Skin epidermis (tissue), 12 donors: Measurements from ENCODE around the gene NMB.
"Not testable (repeated sequence)": the region's sequence is repeated elsewhere in the genome, so short reads cannot be mapped to it uniquely, and the experiment has no call there.

ENCODE experiments used
- H3K27ac ChIP-seq, 21 experiments: fragments of 200-600 bp; sonication (generic) in 11 of 21; one replicate each; pipeline ENCODE4 v1.5.0; 2020; ENCODE audit warnings: mild to moderate bottlenecking in 3 of 21, inconsistent platforms in 2 of 21, moderate library complexity in 2 of 21
- H3K4me3 ChIP-seq, 7 experiments: fragments of 200-600 bp; sonication (generic) in 2 of 7; one replicate each; pipeline ENCODE4 v1.5.0; 2020; ENCODE audit warnings: inconsistent platforms in 2 of 7, mild to moderate bottlenecking in 2 of 7, moderate library complexity in 1 of 7

NMB gene, protein sequence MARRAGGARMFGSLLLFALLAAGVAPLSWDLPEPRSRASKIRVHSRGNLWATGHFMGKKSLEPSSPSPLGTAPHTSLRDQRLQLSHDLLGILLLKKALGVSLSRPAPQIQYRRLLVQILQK

GRCh38 chr15:84658080-84658787 lies at the start of gene NMB:
NMB (minus strand) TSS chr15:84658199; CDS start chr15:84658152, 47 bp downstream.
- peak within 1 kb of the TSS; percentile 46 to 70 (median 54) for H3K4me3 ChIP-seq
- peak within 1 kb of the TSS; percentile 7 to 88 (median 76) for H3K27ac ChIP-seq

GRCh38 chr15:84703808-84704207 lies 45.8 kb upstream of the NMB start:
- H3K4me3 ChIP-seq = no peak overlapping the region
- H3K27ac ChIP-seq = no peak overlapping the region

DNA sequence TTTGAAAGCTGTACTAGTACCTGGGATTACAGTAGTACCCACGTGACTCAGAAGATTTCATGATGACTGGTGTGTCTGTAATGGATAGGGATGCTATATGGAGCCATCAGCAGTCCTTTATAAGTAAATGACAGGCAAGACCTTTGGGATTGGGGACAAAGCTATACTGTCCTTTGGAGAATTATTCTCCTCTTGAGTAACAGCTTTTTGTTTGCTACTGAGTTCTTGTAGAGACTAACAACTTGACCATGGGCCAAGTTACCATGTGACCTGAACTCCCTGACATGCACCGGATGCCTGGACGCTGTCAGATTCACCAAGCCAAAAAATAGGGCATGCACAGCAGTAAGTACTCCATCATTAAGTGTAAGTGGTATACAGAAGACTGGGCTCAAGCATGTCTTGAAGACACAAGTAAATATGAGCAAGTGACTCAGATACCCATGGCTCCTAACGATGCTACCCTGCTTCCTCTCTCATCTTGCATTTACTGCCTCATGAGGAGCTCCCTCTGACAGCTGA lies 45.0 kb upstream of the NMB start:
- Histone ChIP-seq H3K27ac (no peak overlapping the region), H3K4me3 (no peak overlapping the region)

DNA sequence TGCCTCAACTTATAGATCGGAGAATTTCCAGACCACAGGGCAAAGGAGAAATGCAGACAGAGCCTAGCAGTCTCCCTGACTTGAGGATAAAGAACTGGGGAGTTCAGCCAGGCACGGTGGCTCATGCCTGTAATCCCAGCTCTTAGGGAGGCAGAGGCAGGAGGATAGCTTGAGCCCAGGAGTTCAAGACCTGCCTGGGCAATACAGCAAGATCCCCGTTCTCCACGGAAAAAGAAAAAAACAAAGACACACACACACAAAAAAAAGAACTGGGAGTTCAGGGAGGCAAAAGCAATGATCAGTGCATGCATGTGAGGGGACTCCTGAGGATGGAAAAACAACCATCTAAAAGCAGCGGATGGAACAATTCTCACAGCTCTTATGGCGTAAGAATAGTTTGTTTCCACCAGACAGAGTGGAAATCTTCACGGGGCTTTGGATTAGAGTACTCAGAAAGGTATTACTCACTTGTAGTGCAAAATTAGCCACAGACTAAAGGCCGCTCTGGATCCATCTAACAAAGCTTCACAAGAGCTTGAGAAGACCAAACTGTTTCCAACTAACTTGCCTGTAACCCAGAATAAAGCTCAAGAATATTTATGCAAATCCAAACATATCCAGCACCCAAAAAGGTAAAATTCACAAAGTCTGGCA lies 41.7 kb upstream of the NMB start:
- H3K27ac ChIP-seq = no peak overlapping the region
- H3K4me3 ChIP-seq = no peak overlapping the region

GRCh38 chr15:84697236-84697990 lies 39.4 kb upstream of the NMB start:
- Histone ChIP-seq H3K4me3 (no peak overlapping the region), H3K27ac (peak overlapping the region in 1 of 21 experiments; percentile 22)

- peak overlapping the region in 1 of 21 experiments; percentile 22 for H3K27ac ChIP-seq
- H3K4me3 ChIP-seq = no peak overlapping the region
Measured at GRCh38 chr15:84696757-84697156, 38.8 kb upstream of the NMB start.

GRCh38 chr15:84690342-84690741 lies 32.3 kb upstream of the NMB start:
- Histone ChIP-seq H3K27ac (no peak overlapping the region), H3K4me3 (no peak overlapping the region)

- no peak overlapping the region for H3K4me3 ChIP-seq
- no peak overlapping the region for H3K27ac ChIP-seq
Measured at GRCh38 chr15:84689858-84690257, 31.9 kb upstream of the NMB start.

GRCh38 chr15:84686446-84686845 lies 28.4 kb upstream of the NMB start:
- H3K4me3 ChIP-seq = not testable (repeated sequence)
- H3K27ac ChIP-seq = peak overlapping the region in 1 of 21 experiments; percentile 63

DNA sequence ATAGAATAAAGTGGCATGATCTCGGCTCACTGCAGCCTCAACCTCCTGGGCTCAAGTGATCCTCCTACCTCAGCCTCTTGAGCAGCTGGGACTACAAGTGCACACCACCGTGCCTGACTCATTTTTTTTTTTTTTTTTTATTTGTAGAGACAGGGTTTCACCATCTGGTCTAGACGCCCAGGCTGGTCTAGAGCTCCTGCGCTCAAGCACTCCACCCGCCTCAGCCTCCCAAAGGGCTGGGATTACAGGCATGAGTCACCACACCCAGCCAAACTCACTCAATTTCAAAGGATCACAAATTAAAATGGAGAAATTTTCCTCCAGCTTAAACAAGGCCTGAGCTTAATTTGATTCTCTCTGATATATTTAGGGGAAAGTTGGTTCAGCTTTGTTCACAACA lies 27.3 kb upstream of the NMB start:
- peak overlapping the region in 4 of 21 experiments; percentile 9 to 68 (median 45) for H3K27ac ChIP-seq

GRCh38 chr15:84684092-84684491 lies 26.1 kb upstream of the NMB start:
- Histone ChIP-seq H3K4me3 (no peak overlapping the region), H3K27ac (no peak overlapping the region)

More for the DNA sequence above, 27.3 kb upstream of the NMB start:
- H3K4me3 ChIP-seq = no peak overlapping the region

DNA sequence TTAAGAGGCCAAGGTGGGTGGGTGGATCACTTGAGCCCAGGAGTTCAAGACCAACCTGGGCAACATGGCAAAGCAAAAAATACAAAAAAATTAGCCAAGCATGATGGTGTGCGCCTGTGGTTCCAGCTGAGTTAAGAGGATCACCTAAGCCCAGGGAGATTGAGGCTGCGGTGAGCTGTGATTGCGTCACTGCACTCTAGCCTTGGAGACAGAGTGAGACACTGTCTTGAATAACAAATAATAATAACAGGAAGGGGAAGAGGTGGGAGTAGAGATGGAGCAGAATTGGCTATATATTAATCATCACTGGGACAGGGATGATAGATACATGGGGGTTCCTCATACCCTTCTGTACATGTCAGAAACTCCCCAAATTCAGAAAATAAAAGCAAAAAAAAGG lies 23.8 kb upstream of the NMB start:
- Histone ChIP-seq H3K4me3 (no peak overlapping the region), H3K27ac (no peak overlapping the region)

GRCh38 chr15:84671211-84671610 lies 13.2 kb upstream of the NMB start:
- Histone ChIP-seq H3K4me3 (no peak overlapping the region), H3K27ac (peak overlapping the region in 11 of 21 experiments; percentile 0 to 72 (median 35))

DNA sequence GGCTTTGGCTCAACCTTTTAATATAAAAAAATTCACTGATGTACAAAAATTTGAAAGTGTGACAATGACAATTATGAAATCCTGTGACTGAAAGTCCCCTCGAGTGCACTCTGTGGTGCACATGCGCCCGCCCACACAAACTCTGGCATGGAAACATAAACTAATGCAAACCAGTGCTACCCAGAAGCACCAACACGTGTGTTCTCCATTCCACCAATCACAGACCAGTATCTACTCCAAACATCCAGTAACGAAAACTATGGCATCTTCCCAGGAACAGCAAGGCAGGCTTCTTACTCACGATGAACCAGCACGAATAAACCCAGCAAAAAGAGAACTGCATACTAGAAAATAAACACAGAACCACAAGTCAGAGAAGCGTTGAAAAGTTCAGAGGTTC lies 11.7 kb upstream of the NMB start:
- Histone ChIP-seq H3K27ac (peak overlapping the region in 5 of 21 experiments; percentile 17 to 72 (median 53)), H3K4me3 (no peak overlapping the region)

- no peak overlapping the region for H3K4me3 ChIP-seq
- H3K27ac ChIP-seq = peak overlapping the region in 1 of 21 experiments; percentile 29
Measured at GRCh38 chr15:84668221-84668982, 10.4 kb upstream of the NMB start.

DNA sequence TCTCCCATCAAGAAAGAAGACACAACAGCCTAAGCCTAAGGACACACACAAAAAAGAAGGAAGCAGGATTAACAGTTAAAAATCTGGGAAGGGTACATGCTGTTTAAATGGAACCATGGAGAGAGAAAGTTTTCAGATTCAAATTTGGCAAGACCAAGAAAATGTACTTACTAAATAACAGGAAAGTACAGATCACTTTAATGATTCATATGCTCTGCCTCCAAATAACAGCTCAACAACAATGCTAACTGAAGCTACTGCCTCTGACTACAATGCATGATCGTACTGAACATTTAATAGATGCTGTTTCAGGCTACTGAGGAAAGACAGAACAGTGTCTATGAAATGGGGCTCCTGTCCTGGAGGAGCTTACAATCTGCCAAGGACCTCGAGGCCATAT lies 8.4 kb upstream of the NMB start:
- Histone ChIP-seq H3K27ac (no peak overlapping the region), H3K4me3 (no peak overlapping the region)

GRCh38 chr15:84661001-84661400 lies 3.0 kb upstream of the NMB start:
- Histone ChIP-seq H3K4me3 (no peak overlapping the region), H3K27ac (no peak overlapping the region)

- Histone ChIP-seq H3K4me3 (no peak overlapping the region), H3K27ac (no peak overlapping the region)
Measured at GRCh38 chr15:84659904-84660781, 2.1 kb upstream of the NMB start.
